MCF 10A (cell line): ENCODE data around the gene SLC23A1. TPM values are rescaled to one million over a fixed set of nuclear protein-coding genes. Genes with fewer than 3 reads are reported as not detected.
"Not testable (repeated sequence)": the region's sequence is repeated elsewhere in the genome, so short reads cannot be mapped to it uniquely, and the experiment has no call there.

ENCODE experiments used
- BruUV-seq: library from RNA; stranded (reverse); fragments of 400-500 nt; replicated peaks from 2 replicates; lab custom pipeline; 2021; lab: Mats Ljungman, UMichigan
- CTCF ChIA-PET: fragments of 300-600 bp; sonication (Branson Sonifier 250); formaldehyde crosslinking; extraction: SDS; loops from one replicate; lab custom pipeline; 2021; ENCODE audit warnings: antibody characterized with exemption, inconsistent platforms; lab: Yijun Ruan, JAX
- POLR2A ChIA-PET: fragments of 300-600, 350-650 bp; sonication (Branson Sonifier 250); formaldehyde crosslinking; extraction: SDS; loops from one replicate; lab custom pipeline; 2020; ENCODE audit warnings: antibody characterized with exemption, inconsistent platforms; lab: Yijun Ruan, JAX
- DNase-seq: peaks from one replicate; pipeline ENCODE4 v3.0.0-alpha.2; 2018; ENCODE audit not compliant: unreplicated experiment
- H3K27ac Mint-ChIP-seq: one replicate; pipeline ENCODE4 v1.8.0; 2022; ENCODE audit warnings: mild to moderate bottlenecking, low read depth, mixed read lengths; ENCODE audit not compliant: unreplicated experiment
- H3K27me3 Mint-ChIP-seq: one replicate; pipeline ENCODE4 v1.8.0; 2022; ENCODE audit warnings: mixed read lengths; ENCODE audit not compliant: insufficient read depth, unreplicated experiment
- H3K36me3 Mint-ChIP-seq: one replicate; pipeline ENCODE4 v1.8.0; 2022; ENCODE audit warnings: mild to moderate bottlenecking, moderate library complexity, mixed read lengths; ENCODE audit not compliant: insufficient read depth, unreplicated experiment
- H3K4me1 Mint-ChIP-seq: one replicate; pipeline ENCODE4 v1.8.0; 2022; ENCODE audit warnings: mixed read lengths; ENCODE audit not compliant: insufficient read depth, unreplicated experiment
- H3K4me3 Mint-ChIP-seq: one replicate; pipeline ENCODE4 v1.8.0; 2022; ENCODE audit warnings: mild to moderate bottlenecking, moderate library complexity, mixed read lengths; ENCODE audit not compliant: unreplicated experiment
- H3K9me3 Mint-ChIP-seq: one replicate; pipeline ENCODE4 v1.8.0; 2022; ENCODE audit warnings: mixed read lengths; ENCODE audit not compliant: unreplicated experiment
- intact Hi-C: fragments of 100-400 bp; cut with micrococcal nuclease; formaldehyde crosslinking; loops from 2 replicates; pipeline ENCODE4 v1.14.1; 2022
- total RNA-seq: library from RNA; stranded (reverse); gene quantifications from 2 replicates; pipeline ENCODE4 v1.2.3, GENCODE V29; 2022
- TF ChIP-seq, protein P1 (sequence below): fragments of 200-600 bp; IDR thresholded peaks from one replicate; pipeline ENCODE4 v1.8.0; 2022; ENCODE audit warnings: antibody characterized with exemption, mild to moderate bottlenecking; ENCODE audit not compliant: unreplicated experiment

The SLC23A1 gene
- total RNA-seq, 1 experiment from 2014 or later, result not detected

- H3K27me3 Mint-ChIP-seq, result no peaks in the 10 kb centered on the region
- H3K4me3 Mint-ChIP-seq, result no peak overlapping the region
- no TSS peak for BruUV-seq
- H3K9me3 Mint-ChIP-seq, result peaks cover 9% of the 10 kb centered on the region
- TF ChIP-seq, protein P1, sequence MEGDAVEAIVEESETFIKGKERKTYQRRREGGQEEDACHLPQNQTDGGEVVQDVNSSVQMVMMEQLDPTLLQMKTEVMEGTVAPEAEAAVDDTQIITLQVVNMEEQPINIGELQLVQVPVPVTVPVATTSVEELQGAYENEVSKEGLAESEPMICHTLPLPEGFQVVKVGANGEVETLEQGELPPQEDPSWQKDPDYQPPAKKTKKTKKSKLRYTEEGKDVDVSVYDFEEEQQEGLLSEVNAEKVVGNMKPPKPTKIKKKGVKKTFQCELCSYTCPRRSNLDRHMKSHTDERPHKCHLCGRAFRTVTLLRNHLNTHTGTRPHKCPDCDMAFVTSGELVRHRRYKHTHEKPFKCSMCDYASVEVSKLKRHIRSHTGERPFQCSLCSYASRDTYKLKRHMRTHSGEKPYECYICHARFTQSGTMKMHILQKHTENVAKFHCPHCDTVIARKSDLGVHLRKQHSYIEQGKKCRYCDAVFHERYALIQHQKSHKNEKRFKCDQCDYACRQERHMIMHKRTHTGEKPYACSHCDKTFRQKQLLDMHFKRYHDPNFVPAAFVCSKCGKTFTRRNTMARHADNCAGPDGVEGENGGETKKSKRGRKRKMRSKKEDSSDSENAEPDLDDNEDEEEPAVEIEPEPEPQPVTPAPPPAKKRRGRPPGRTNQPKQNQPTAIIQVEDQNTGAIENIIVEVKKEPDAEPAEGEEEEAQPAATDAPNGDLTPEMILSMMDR, result no peak
- DNase-seq, result no peak
- POLR2A ChIA-PET, result interaction anchor here (0.9 to 3.8 kb wide), 4 partner anchors 10 to 207 kb away, joined by 4 to 33 read pairs (median 4); partner anchors contain the start of genes PAIP2 and UBE2D2
- peaks cover 73% of the 10 kb centered on the region for H3K36me3 Mint-ChIP-seq
- H3K27ac Mint-ChIP-seq, result no peak overlapping the region
- peaks cover 16% of the 10 kb centered on the region for H3K4me1 Mint-ChIP-seq
- intact Hi-C loops, result no loop called here
- CTCF ChIA-PET, result interaction anchor here (0.5 to 1.8 kb wide), 3 partner anchors 12 to 483 kb away, joined by 3 to 16 read pairs (median 3); partner anchors contain the start of gene PAIP2
Observed at GRCh38 chr5:139354186-139354585, 28.9 kb downstream of the SLC23A1 start.

DNA sequence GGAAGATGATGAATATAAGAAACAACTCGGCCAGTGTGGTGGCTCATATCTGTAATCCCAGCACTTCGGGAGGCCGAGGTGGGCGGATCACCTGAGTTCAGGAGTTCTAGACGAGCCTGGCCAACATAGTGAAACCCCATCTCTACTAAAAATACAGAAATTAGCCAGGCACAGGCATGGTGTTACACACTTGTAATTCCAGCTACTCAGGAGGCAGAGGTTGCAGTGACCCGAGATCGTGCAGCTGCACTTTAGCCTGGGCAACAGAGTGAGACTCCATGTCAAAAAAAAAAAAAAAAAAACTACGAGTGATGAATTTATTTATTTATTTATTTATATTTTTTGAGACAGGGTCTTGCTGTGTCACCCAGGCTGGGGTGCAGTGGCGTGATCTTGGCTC lies 35.2 kb downstream of the SLC23A1 start:
- POLR2A ChIA-PET, BruUV-seq, H3K4me3 Mint-ChIP-seq, DNase-seq, intact Hi-C loops, H3K27me3 Mint-ChIP-seq, H3K9me3 Mint-ChIP-seq, H3K27ac Mint-ChIP-seq: not testable (repeated sequence)
- Mint-ChIP-seq H3K36me3 (peaks cover 74% of the 10 kb centered on the region), H3K4me1 (peaks cover 21% of the 10 kb centered on the region)
- CTCF ChIA-PET, result interaction anchor here (0.6 to 0.7 kb wide), 3 partner anchors 18 to 496 kb away, joined by 3 to 4 read pairs (median 3); no protein-coding TSS in a partner anchor

DNA sequence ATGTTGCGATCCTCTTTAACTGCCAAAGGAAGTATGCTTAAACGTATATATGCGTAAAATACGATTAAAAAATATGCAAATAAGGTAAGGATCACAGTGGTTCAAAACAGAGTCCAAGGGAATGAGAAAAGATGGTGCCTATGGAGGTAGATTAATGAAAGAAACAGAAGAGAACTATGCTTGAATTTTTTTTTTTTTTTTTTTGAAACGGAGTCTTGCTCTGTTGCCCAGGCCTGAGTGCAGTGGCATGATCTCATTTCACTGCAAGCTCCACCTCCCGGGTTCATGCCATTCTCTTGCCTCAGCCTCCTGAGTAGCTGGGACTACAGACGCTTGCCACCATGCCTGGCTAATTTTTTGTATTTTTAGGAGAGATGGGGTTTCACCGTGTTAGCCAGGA lies 37.7 kb downstream of the SLC23A1 start:
- H3K9me3 Mint-ChIP-seq, H3K4me3 Mint-ChIP-seq, H3K27me3 Mint-ChIP-seq, BruUV-seq, DNase-seq, CTCF ChIA-PET, intact Hi-C loops, H3K27ac Mint-ChIP-seq: not testable (repeated sequence)
- peaks cover 26% of the 10 kb centered on the region for H3K4me1 Mint-ChIP-seq
- POLR2A ChIA-PET, result interaction anchor here (1.0 kb wide), 1 partner anchor 19 kb away, joined by 3 read pairs; no protein-coding TSS in a partner anchor
- peaks cover 73% of the 10 kb centered on the region for H3K36me3 Mint-ChIP-seq

DNA sequence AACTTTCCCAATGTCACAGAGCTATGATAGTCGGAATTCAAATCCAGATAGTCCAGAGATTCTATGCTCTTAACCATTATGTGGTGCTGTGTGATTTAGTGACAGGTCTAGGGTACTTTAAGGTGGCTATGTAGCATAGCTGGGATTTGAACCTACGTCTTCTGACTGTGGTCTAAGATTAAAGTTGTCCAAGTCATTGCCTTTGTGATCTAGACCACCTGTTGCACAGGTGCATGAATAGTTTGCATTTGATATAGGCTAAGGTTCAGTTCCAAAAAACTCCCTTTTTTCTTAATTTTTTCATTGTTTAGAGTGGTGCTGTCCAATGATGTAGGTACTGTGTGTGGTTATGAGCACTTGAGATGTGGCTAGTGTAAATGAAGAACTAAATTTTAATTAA lies 38.9 kb downstream of the SLC23A1 start:
- TF ChIP-seq, protein P1, result no peak
- POLR2A ChIA-PET, result interaction anchor here (0.6 to 1.1 kb wide), 4 partner anchors 10 to 72 kb away, joined by 3 to 5 read pairs (median 4); no protein-coding TSS in a partner anchor
- intact Hi-C loops, result no loop called here
- Mint-ChIP-seq H3K4me1 (peaks cover 26% of the 10 kb centered on the region), H3K27ac (no peak overlapping the region), H3K9me3 (no peaks in the 10 kb centered on the region), H3K4me3 (no peak overlapping the region), H3K27me3 (no peaks in the 10 kb centered on the region), H3K36me3 (peaks cover 65% of the 10 kb centered on the region)
- DNase-seq, result no peak
- no TSS peak for BruUV-seq
- CTCF ChIA-PET, result interaction anchor here (0.5 to 0.7 kb wide), 3 partner anchors 27 to 899 kb away, joined by 3 to 4 read pairs (median 3); no protein-coding TSS in a partner anchor

DNA sequence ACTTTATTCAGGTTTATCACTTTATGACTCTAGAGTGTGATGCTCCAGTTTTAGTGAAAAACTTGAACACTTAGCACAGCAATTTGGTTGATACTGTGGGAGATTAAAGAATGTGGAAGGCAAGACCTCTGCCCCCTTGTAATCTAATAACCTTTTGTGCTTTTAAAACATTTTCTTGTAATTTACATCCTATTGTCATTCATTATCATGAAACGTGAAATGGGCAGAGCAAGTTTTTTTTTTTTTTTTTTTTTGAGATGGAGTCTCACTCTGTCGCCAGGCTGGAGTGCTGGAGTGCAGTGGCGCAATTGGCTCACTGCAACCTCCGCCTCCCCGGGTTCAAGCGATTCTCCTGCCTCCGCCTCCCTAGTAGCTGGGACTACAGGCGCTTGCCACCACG lies 39.6 kb downstream of the SLC23A1 start:
- no peak for DNase-seq
- H3K27me3 Mint-ChIP-seq, result no peaks in the 10 kb centered on the region
- H3K4me1 Mint-ChIP-seq, result peaks cover 20% of the 10 kb centered on the region
- ChIA-PET CTCF (interaction anchor here (0.5 to 0.7 kb wide), 2 partner anchors 59 to 898 kb away, joined by 3 to 4 read pairs; no protein-coding TSS in a partner anchor), POLR2A (interaction anchor here (0.7 to 4.1 kb wide), 3 partner anchors 10 to 34 kb away, joined by 5 to 43 read pairs (median 5); no protein-coding TSS in a partner anchor)
- no peaks in the 10 kb centered on the region for H3K9me3 Mint-ChIP-seq
- BruUV-seq, result no TSS peak
- peak overlapping the region; percentile 97 for H3K4me3 Mint-ChIP-seq
- peaks cover 58% of the 10 kb centered on the region for H3K36me3 Mint-ChIP-seq
- TF ChIP-seq, protein P1, result no peak
- intact Hi-C loops, result no loop called here
- H3K27ac Mint-ChIP-seq, result peak overlapping the region; percentile 100
